ENCODE data around the gene PHB1. TPM values are rescaled to one million over a fixed set of nuclear protein-coding genes. Genes with fewer than 3 reads are reported as not detected.

Gene PHB1
- total and polyA plus RNA-seq, 2 of the 8 experiments (the other 6 are each of a cell fraction or from before 2014, with no cell fraction given), result 386 to 597 TPM

DNA sequence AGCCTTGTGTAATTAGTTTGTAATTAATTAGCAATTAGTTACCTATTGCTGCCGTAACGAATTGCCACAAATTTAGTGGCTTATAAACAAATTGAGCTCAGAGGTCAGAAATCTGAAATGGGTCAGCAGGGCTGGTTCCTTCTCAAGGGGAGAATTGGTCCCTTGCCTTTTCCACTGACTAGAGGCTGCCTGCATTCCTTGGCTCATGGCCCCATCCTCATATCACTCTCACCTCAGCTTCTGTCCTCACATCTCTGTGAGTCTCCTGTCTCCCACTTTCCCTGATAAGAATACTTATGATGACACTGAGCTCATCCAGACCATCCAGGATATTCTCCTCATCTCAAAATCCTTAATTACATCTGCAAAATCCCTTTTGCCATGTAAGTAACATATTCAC, 49.4 kb upstream of the PHB1 start:
- Histone ChIP-seq H3K79me2 (ENCODE audit: control insufficient read depth in 1 of 2, insufficient read depth in 2 of 2, low read length in 2 of 2) (no peaks in the 10 kb centered on the region), H3K23ac (ENCODE audit: insufficient read length) (no peak overlapping the region), H2BK5ac (ENCODE audit: low read depth, low read length) (no peak overlapping the region), H3K18ac (ENCODE audit: extremely low read depth, low read length) (no peak overlapping the region), H3K9ac (replicated peaks in 1 of 4; ENCODE audit: extremely low read depth in 1 of 4, low read depth in 3 of 4, low read length in 3 of 4) (no peak overlapping the region), H3K56ac (replicated peaks; ENCODE audit: insufficient read length, low read depth, low read length) (no peak overlapping the region), H2BK12ac (ENCODE audit: low read depth, low read length) (no peak overlapping the region), H3K9me3 (ENCODE audit: insufficient read depth in 2 of 2, low read depth in 1 of 2, low read length in 1 of 2) (0 out of 4 replicates have a peak, but pooled peaks cover 0 to 6% of the 10 kb centered on the region in 2 experiments), H3K4me2 (ENCODE audit: insufficient read depth in 1 of 2, low read depth in 2 of 2, low read length in 2 of 2) (no peak overlapping the region), H3K14ac (ENCODE audit: insufficient read length) (no peak overlapping the region), H3K27me3 (replicated peaks in 1 of 4; ENCODE audit: control insufficient read depth in 3 of 4, extremely low read depth in 1 of 4, insufficient read depth in 3 of 4, low read length in 3 of 4) (peaks cover 0 to 7% (median 3%) of the 10 kb centered on the region in 4 experiments; a peak in 4 of 7 replicates), H3K27ac (ENCODE audit: low read depth, low read length) (no peak overlapping the region), H2BK120ac (replicated peaks; ENCODE audit: low read depth, low read length) (no peak overlapping the region), H2BK15ac (ENCODE audit: low read length) (no peak overlapping the region), H3K4me1 (replicated peaks in 1 of 4; ENCODE audit: control insufficient read depth in 3 of 4, insufficient read depth in 4 of 4, low read length in 3 of 4) (peaks cover 0 to 2% (median 0%) of the 10 kb centered on the region in 4 experiments; a peak in 2 of 7 replicates), H4K8ac (ENCODE audit: extremely low read depth, insufficient read depth, low read length) (no peak overlapping the region), H4K20me1 (replicated peaks in 1 of 2; ENCODE audit: control insufficient read depth in 1 of 2, insufficient read depth in 2 of 2, low read length in 2 of 2) (peaks cover 0 to 1% of the 10 kb centered on the region in 2 experiments), H4K5ac (ENCODE audit: insufficient read length, low read depth, low read length) (no peak overlapping the region), H4K91ac (replicated peaks; ENCODE audit: insufficient read length, low read length) (no peak overlapping the region), H3K4me3 (ENCODE audit: extremely low read depth in 1 of 4, insufficient read depth in 2 of 4, low read depth in 3 of 4, low read length in 4 of 4) (no peak overlapping the region), H3K36me3 (ENCODE audit: control insufficient read depth in 2 of 4, insufficient read depth in 4 of 4, low read length in 3 of 4) (no peaks in the 10 kb centered on the region), H2AK5ac (ENCODE audit: low read depth, low read length) (no peak overlapping the region), H3K23me2 (ENCODE audit: low read depth, low read length) (no peaks in the 10 kb centered on the region), H2BK20ac (ENCODE audit: low read length) (no peak overlapping the region), H2AFZ (ENCODE audit: low read length) (no peak overlapping the region), H3K4ac (replicated peaks; ENCODE audit: insufficient read length, low read depth, low read length) (no peak overlapping the region), H3K79me1 (ENCODE audit: low read depth, low read length) (no peaks in the 10 kb centered on the region)
- no peak for DNase-seq (ENCODE audit: low read depth in 1 of 2, low spot score in 2 of 2)
- WGBS, 2 experiments (ENCODE audit: extremely low coverage in 1 of 2, insufficient coverage in 1 of 2, insufficient read length in 1 of 2, insufficient replicate concordance in 2 of 2, low coverage in 1 of 2, low lambda C conversion rate in 2 of 2, missing lambda C conversion rate in 1 of 2), result 91% methylated on average over 2 of the region's 2 CpGs; no CpG with 5 or more reads in 1 of the 2 experiments
- TF ChIP-seq KDM5A (IDR thresholded peaks at IDR 0.05; ENCODE audit: low read length), result no peak
- no peak for TF ChIP-seq BACH1 (IDR thresholded peaks at IDR 0.05; ENCODE audit: low read length)
- TF ChIP-seq NRF1 (IDR thresholded peaks at IDR 0.05; ENCODE audit: low read depth, low read length), result no peak
- no peak for TF ChIP-seq YY1 (IDR thresholded peaks at IDR 0.05; ENCODE audit: low read depth, low read length)
- TF ChIP-seq TCF12 (IDR thresholded peaks at IDR 0.05; ENCODE audit: low read depth, low read length), result no peak
- no peak for TF ChIP-seq FOSL1 (IDR thresholded peaks at IDR 0.05; ENCODE audit: insufficient read depth, low read depth, low read length)
- TF ChIP-seq SIRT6 (IDR thresholded peaks at IDR 0.05; ENCODE audit: low read length), result no peak
- no peak for TF ChIP-seq SP1 (IDR thresholded peaks at IDR 0.05; ENCODE audit: low read depth, low read length)
- TF ChIP-seq RXRA (IDR thresholded peaks at IDR 0.05; ENCODE audit: insufficient read depth, low read depth, low read length), result no peak
- TF ChIP-seq GTF2F1 (IDR thresholded peaks at IDR 0.05; ENCODE audit: borderline replicate concordance, low read depth, low read length), result no peak
- TF ChIP-seq TEAD4 (IDR thresholded peaks at IDR 0.05; ENCODE audit: low read depth, low read length), result no peak
- TF ChIP-seq CHD2 (IDR thresholded peaks at IDR 0.05; ENCODE audit: low read length), result no peak
- ChIA-PET POLR2A (ENCODE audit: partially characterized antibody) (no interaction called here), CTCF (ENCODE audit: partially characterized antibody) (interaction anchor here (0.7 to 1.7 kb wide), 7 partner anchors 9 to 93 kb away, joined by 3 to 5 read pairs (median 4); no protein-coding TSS in a partner anchor)
- FAIRE-seq, result no peak
